GM06990 (cell line): ENCODE measurements around the gene LRFN2.

Experiments
- DNase-seq: peaks from one replicate; pipeline ENCODE4 v3.0.0-alpha.2; 2011; ENCODE audit not compliant: insufficient read length; ENCODE audit errors: extremely low read depth
- H3K27me3 ChIP-seq: replicated peaks from 2 replicates; pipeline ENCODE4 v1.6.0; 2011; ENCODE audit warnings: low read length; ENCODE audit not compliant: control insufficient read depth, insufficient read depth
- H3K36me3 ChIP-seq: 2 replicates; pipeline ENCODE4 v1.5.1; 2011; ENCODE audit warnings: low read length; ENCODE audit not compliant: control insufficient read depth, insufficient read depth
- H3K4me3 ChIP-seq: replicated peaks from 2 replicates; pipeline ENCODE4 v1.5.1; 2011; ENCODE audit warnings: low read depth, mild to moderate bottlenecking, control low read depth, low read length
- TF ChIP-seq, protein P1 (sequence below): IDR thresholded peaks from 2 replicates; pipeline ENCODE4 v1.5.1; 2011; ENCODE audit warnings: low read length, control low read depth, mild to moderate bottlenecking, inconsistent platforms; ENCODE audit not compliant: insufficient read depth, poor library complexity, severe bottlenecking

LRFN2 gene

DNA sequence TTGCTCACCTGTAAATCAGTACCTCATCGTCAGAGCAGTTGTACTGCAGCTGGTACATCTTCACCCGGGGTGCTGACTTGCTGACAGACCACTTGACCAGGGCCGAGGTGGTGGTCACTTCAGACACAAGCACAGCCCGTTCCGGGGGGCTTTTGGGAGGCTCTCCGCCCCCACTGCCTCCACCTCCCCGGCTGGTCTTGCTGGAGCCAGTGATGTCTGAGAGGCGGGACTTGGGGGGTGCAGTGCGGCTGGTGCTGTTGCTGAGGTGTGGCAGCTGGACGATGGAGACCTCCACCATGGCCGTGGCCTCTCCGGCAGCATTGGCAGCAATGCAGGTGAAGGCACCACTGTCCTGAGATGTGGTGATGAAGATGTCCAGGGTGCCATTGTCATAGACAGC, 155.5 kb downstream of the LRFN2 start:
- DNase-seq = no peak
- H3K27me3 ChIP-seq = no peaks in the 10 kb centered on the region; the same call in 1 of the 2 replicates
- TF ChIP-seq, protein P1, sequence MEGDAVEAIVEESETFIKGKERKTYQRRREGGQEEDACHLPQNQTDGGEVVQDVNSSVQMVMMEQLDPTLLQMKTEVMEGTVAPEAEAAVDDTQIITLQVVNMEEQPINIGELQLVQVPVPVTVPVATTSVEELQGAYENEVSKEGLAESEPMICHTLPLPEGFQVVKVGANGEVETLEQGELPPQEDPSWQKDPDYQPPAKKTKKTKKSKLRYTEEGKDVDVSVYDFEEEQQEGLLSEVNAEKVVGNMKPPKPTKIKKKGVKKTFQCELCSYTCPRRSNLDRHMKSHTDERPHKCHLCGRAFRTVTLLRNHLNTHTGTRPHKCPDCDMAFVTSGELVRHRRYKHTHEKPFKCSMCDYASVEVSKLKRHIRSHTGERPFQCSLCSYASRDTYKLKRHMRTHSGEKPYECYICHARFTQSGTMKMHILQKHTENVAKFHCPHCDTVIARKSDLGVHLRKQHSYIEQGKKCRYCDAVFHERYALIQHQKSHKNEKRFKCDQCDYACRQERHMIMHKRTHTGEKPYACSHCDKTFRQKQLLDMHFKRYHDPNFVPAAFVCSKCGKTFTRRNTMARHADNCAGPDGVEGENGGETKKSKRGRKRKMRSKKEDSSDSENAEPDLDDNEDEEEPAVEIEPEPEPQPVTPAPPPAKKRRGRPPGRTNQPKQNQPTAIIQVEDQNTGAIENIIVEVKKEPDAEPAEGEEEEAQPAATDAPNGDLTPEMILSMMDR = no peak
- no peak overlapping the region for H3K4me3 ChIP-seq
- H3K36me3 ChIP-seq = no peaks in the 10 kb centered on the region

DNA sequence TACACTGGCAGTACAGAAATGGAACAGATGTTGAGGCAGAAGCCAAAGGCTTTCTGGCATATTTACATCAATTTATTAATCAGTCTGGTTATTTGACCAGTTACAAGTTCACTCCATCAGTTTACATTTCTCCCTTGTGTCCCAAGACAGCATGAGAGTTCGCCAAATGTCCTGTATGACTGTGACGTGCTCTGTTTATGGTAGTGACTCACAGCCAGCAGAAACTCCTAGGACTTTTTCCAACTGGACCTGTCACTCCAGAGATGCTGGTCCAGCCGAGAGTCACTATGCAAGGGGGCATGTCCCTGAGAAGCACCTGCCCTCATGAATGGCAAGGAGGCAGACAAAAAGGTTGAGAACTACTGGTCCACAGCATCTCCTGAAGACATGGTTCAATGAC, 160.0 kb downstream of the LRFN2 start:
- H3K36me3 ChIP-seq = no peaks in the 10 kb centered on the region
- no peak for DNase-seq
- TF ChIP-seq, protein P1 = no peak
- H3K27me3 ChIP-seq = no peaks in the 10 kb centered on the region; the same call in 1 of the 2 replicates
- no peak overlapping the region for H3K4me3 ChIP-seq

DNA sequence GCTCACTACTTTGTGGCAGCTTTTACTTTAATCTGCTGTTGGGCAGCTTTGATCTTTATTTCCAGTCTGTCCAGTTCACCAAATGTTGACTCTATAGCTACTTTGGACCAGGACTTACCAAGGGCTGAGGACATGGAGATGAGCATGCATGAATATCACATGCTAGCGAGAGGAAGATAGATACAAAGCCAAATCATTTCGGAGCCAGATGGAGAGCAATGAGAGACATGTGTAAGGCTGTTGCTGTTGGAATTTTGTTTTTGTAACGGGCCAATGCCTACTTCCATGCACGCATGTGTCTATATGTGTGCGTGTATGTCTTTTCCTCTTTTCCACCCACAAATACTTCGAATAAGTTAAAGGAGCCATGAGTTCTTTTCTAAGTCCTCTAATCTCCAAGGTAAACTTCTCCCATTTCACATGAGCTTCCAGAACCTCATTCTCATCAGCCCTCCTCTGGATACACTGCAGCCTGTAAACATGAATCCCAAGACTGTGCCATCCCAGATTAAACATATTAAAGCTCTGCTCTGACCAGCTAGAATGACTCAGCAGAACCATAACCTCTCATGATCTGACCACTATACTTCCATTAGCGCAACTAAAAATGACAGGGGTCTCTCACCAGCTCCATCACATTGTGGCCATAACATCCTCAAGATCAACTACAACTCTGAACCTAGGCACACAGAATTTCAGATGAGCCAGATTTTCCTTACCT, 160.7 kb downstream of the LRFN2 start:
- no peak for DNase-seq
- Histone ChIP-seq H3K36me3 (no peaks in the 10 kb centered on the region), H3K4me3 (no peak overlapping the region), H3K27me3 (no peaks in the 10 kb centered on the region; the same call in 1 of the 2 replicates)
- TF ChIP-seq, protein P1 = no peak

DNA sequence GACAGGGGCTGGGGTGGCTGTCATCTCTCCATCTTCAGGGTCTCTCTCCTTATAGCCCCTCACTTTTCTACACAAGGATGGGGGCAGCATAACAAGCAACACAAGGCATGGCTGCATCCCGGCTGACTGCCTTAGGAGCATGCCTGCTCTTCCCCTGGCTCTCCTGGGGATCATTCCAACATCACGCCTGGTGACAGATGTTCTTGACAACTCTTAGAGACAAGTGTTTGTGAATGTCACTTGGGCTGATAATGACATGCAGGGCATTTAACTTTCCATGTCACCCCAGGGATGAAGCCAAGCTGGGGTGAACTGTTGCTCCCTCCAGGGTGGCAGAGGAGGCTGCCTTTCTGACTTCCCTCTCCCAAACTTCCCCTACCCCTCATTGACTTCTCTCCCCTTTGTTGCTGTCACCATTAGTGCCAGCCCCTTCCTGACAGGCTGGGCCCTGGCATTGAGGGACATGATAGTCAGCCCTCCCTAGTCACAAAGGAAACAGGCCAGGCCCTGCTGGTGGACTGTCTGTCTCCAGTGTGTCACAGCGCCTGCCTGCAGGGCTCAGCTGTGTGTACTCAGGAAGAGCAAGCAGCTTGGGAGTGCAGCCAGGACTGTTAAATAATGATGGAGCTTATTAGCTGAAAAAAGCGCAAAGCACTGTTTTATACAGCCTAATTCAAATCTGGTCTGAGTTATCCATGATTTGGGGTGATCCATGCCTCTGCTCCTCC, 161.8 kb downstream of the LRFN2 start:
- no peak for DNase-seq
- TF ChIP-seq, protein P1 = no peak

DNA sequence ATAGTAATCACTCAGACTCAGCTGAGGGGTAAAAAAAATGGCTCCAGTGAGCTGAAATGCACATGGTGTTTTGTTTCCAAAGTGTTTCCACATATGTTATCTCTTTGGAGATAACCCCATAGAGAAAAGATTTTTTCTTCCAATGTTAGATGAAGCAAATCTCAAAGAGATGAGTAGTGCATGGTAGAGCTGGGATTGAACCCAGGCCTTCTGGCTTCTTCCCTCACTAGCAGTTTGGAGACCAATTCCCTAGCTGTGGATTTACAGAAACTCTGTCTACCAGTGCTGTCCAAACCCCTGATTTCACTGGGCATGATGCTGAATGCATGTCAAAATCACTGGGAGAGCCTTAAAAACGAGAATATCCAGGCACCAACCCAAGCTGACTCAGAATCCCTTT, 165.1 kb downstream of the LRFN2 start:
- TF ChIP-seq, protein P1 = no peak
- H3K36me3 ChIP-seq = no peaks in the 10 kb centered on the region

More for the DNA sequence above, 161.8 kb downstream of the LRFN2 start:
- no peak overlapping the region for H3K4me3 ChIP-seq
- H3K27me3 ChIP-seq = no peaks in the 10 kb centered on the region
- H3K36me3 ChIP-seq = no peaks in the 10 kb centered on the region

More for the DNA sequence above, 165.1 kb downstream of the LRFN2 start:
- DNase-seq = no peak
- no peak overlapping the region for H3K4me3 ChIP-seq
- no peaks in the 10 kb centered on the region; the same call in 1 of the 2 replicates for H3K27me3 ChIP-seq
